Activated CD8-positive, alpha-beta T cell treated with anti-CD3 and anti-CD28 coated beads, Interleukin-2, amount 10 ng/mL, durations not matched to agents 7 days and 5 days (primary cell): ENCODE results near the gene LPCAT3. TPM values are rescaled to one million over a fixed set of nuclear protein-coding genes. Genes with fewer than 3 reads are reported as not detected.

Source experiments
- ATAC-seq: fragments of 150-1000 bp; cut with Tn5 transposase; one replicate; pipeline ENCODE4 v1.10.0; 2021; ENCODE audit warnings: moderate library complexity
- CTCF ChIA-PET: fragments of 350-600 bp; sonication (Branson Sonifier 250); formaldehyde crosslinking; loops from one replicate; lab custom pipeline; 2021; ENCODE audit warnings: antibody characterized with exemption; lab: Charles Lee
- POLR2A ChIA-PET: fragments of 350-600 bp; sonication (Branson Sonifier 250); formaldehyde crosslinking; loops from one replicate; lab custom pipeline; 2021; ENCODE audit warnings: antibody characterized with exemption; lab: Charles Lee
- DNase-seq: peaks from one replicate; pipeline ENCODE4 v3.0.0-alpha.2; 2020
- H3K27ac Mint-ChIP-seq: one replicate; pipeline ENCODE4 v1.8.0; 2021; ENCODE audit warnings: mild to moderate bottlenecking, mixed read lengths
- H3K27me3 Mint-ChIP-seq: one replicate; pipeline ENCODE4 v1.8.0; 2021; ENCODE audit warnings: low read depth, mixed read lengths
- H3K36me3 Mint-ChIP-seq: one replicate; pipeline ENCODE4 v1.8.0; 2021; ENCODE audit warnings: low read depth, mixed read lengths
- H3K4me1 Mint-ChIP-seq: one replicate; pipeline ENCODE4 v1.8.0; 2021; ENCODE audit warnings: low read depth, mixed read lengths
- H3K4me3 Mint-ChIP-seq: one replicate; pipeline ENCODE4 v1.8.0; 2021; ENCODE audit warnings: mild to moderate bottlenecking, mixed read lengths
- H3K9me3 Mint-ChIP-seq: one replicate; pipeline ENCODE4 v1.8.0; 2022; ENCODE audit warnings: mixed read lengths; ENCODE audit not compliant: insufficient read depth
- total RNA-seq, 2 experiments: library from RNA; stranded (reverse); gene quantifications; one replicate each; pipeline ENCODE4 v1.2.3, GENCODE V29; 2021

The LPCAT3 gene
- total RNA-seq, 2 experiments from 2014 or later: 37.3 to 40.3 TPM

DNA sequence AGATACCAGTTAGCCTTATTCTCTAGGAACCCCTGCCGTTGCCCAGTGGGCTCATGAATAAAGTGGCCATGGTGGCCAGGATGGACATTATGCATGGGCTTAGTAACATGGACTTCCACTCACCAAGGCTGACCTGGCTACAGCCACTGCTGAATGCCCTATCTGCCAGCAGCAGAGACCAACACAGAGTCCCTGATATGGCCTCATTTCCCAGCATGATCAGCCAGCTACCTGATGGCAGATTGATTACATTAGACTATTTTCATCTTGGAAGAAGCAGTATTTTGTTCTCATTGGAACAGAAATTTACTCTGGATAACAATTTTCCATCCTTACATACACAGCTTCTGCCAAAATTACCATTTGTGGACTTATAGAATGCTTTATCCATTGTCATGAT, 16.2 kb upstream of the LPCAT3 start:
- DNase-seq (no peak), ATAC-seq (no peak)
- Mint-ChIP-seq H3K4me1 (peaks cover 5% of the 10 kb centered on the region), H3K27me3 (peaks cover 14% of the 10 kb centered on the region), H3K4me3 (no peak overlapping the region), H3K27ac (no peak overlapping the region), H3K9me3 (no peaks in the 10 kb centered on the region), H3K36me3 (no peaks in the 10 kb centered on the region)
- POLR2A ChIA-PET: no interaction called here
- CTCF ChIA-PET: interaction anchor here (0.9 to 3.2 kb wide), 2 partner anchors 16 to 78 kb away, joined by 3 to 17 read pairs; partner anchors contain the start of gene LPCAT3

DNA sequence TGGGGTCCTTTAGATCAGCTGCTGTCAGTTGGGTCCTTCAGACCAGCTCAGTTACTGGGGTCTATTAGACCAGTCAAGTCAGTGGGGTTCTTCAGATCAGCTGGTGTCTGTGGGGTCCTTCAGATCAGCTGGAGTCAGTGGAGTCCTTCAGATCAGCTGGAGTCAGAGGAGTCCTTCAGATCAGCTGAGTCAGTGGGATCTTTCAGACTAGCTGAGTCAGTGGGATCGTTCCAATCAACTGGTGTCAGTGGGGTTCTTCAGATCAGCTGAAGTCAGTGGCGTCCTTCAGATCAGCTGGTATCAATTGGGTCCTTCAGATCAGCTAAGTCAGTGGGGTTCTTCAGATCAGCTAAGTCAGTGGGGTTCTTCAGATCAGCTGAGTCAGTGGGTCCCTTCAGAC, 14.7 kb upstream of the LPCAT3 start:
- H3K27me3 Mint-ChIP-seq: peaks cover 14% of the 10 kb centered on the region
- POLR2A ChIA-PET: interaction anchor here (1.0 kb wide), 1 partner anchor 15 kb away, joined by 5 read pairs; the partner anchor contains the start of gene LPCAT3
- no peak for DNase-seq
- CTCF ChIA-PET: interaction anchor here (1.0 to 3.2 kb wide), 3 partner anchors 9 to 109 kb away, joined by 3 to 17 read pairs (median 3); partner anchors contain the start of gene LPCAT3
- H3K4me1 Mint-ChIP-seq: peaks cover 5% of the 10 kb centered on the region
- no peak overlapping the region for H3K4me3 Mint-ChIP-seq
- no peak overlapping the region for H3K27ac Mint-ChIP-seq
- H3K9me3 Mint-ChIP-seq: no peaks in the 10 kb centered on the region
- no peak for ATAC-seq
- H3K36me3 Mint-ChIP-seq: no peaks in the 10 kb centered on the region

DNA sequence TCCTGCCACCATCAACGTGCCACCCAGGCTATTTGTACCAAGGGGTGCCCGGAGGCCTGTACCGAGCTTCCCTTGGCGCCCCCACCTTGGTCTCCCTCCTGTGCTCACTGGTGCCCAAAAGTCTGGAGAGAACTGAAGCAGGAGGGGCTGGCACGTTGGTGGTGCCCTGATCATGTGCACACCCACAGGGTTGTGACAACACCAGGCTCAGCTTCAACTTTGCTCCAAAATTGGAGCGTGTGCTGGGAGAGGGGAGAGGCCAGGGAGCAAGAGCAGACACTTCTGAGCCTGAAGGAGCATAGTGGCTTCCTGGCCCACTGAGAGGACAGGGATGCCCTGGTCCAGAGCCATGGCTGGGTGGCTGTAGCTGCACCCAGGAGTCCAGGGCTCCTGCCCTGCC, 13.0 kb upstream of the LPCAT3 start:
- no peak overlapping the region for H3K27ac Mint-ChIP-seq
- H3K9me3 Mint-ChIP-seq: no peaks in the 10 kb centered on the region
- H3K4me1 Mint-ChIP-seq: no peaks in the 10 kb centered on the region
- ATAC-seq (no peak), DNase-seq (no peak)
- ChIA-PET CTCF (interaction anchor here (1.0 to 1.4 kb wide), 2 partner anchors 13 to 25 kb away, joined by 3 to 4 read pairs; partner anchors contain the start of gene LPCAT3), POLR2A (no interaction called here)
- peaks cover 16% of the 10 kb centered on the region for H3K27me3 Mint-ChIP-seq
- no peaks in the 10 kb centered on the region for H3K36me3 Mint-ChIP-seq
- H3K4me3 Mint-ChIP-seq: no peak overlapping the region

DNA sequence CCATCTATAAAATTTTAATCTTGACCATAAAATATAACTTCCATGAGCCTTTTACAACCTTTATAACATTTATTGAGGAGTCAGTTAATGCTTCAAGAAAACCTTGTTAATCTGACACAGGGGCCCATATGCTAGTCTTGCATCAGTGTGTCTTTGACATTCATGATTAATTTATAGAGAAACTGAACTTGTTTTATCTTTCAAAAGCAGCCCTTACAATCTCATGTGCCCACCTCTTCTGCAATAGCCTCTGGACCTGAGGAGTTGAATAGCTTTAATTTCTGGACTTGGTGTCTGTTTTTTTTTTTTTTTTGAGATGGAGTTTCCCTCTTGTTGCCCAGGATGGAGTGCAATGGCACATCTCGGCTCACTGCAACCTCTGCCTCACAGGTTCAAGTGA, 8.6 kb upstream of the LPCAT3 start:
- Mint-ChIP-seq H3K27ac (no peak overlapping the region), H3K27me3 (peaks cover 2% of the 10 kb centered on the region), H3K4me3 (no peak overlapping the region), H3K36me3 (no peaks in the 10 kb centered on the region), H3K4me1 (no peaks in the 10 kb centered on the region), H3K9me3 (no peaks in the 10 kb centered on the region)
- ChIA-PET POLR2A (no interaction called here), CTCF (interaction anchor here (2.8 kb wide), 1 partner anchor 8 kb away, joined by 9 read pairs; the partner anchor contains the start of gene LPCAT3)
- DNase-seq: no peak
- no peak for ATAC-seq

DNA sequence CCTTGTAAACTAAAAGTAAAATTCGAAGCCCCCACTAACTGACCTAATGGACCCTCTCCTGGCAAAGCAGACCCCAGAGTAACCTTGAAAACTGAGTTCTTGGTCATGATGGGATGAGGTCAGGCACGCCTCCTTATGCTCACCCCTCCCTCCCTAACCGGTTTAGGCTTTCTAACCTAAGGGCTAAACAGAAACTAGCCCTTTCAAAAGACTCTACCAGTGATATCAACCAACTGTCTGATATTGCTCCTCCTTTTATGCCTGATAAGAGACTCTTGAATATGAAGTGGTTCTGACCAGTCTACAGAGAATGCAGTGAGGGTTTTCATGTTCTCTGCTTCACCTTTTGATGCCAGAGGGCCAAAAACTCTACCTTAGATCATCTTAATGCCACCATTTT, 4.8 kb upstream of the LPCAT3 start:
- H3K4me1 Mint-ChIP-seq: peaks cover 7% of the 10 kb centered on the region
- ChIA-PET POLR2A (no interaction called here), CTCF (no interaction called here)
- DNase-seq (no peak), ATAC-seq (no peak)
- H3K27me3 Mint-ChIP-seq: peaks cover 2% of the 10 kb centered on the region
- no peak overlapping the region for H3K4me3 Mint-ChIP-seq
- no peaks in the 10 kb centered on the region for H3K36me3 Mint-ChIP-seq
- no peaks in the 10 kb centered on the region for H3K9me3 Mint-ChIP-seq
- H3K27ac Mint-ChIP-seq: no peak overlapping the region

DNA sequence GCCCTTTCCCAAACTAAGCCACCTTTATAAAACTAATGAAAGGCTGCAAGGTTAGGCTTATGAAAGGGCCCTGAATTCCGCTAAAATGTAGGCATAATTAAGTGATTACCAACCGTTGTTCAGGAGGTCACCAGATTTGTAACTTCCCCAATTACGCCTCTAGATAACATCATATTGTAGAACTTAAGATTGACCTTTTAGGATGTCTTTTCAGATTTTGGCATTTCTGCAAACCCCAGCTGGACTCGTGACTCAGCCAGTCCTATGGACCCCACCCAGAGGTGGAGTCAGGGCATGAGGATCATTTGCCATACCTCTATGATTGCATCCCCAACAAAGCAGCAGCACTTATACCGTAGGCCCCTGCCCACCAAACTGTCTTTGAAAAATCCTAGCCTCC, 3.7 kb upstream of the LPCAT3 start:
- Mint-ChIP-seq H3K27me3 (no peaks in the 10 kb centered on the region), H3K27ac (no peak overlapping the region), H3K4me1 (peaks cover 17% of the 10 kb centered on the region), H3K36me3 (no peaks in the 10 kb centered on the region), H3K4me3 (no peak overlapping the region), H3K9me3 (no peaks in the 10 kb centered on the region)
- no peak for ATAC-seq
- ChIA-PET CTCF (interaction anchor here (1.3 kb wide), 1 partner anchor 22 kb away, joined by 3 read pairs; no protein-coding TSS in a partner anchor), POLR2A (no interaction called here)
- no peak for DNase-seq

DNA sequence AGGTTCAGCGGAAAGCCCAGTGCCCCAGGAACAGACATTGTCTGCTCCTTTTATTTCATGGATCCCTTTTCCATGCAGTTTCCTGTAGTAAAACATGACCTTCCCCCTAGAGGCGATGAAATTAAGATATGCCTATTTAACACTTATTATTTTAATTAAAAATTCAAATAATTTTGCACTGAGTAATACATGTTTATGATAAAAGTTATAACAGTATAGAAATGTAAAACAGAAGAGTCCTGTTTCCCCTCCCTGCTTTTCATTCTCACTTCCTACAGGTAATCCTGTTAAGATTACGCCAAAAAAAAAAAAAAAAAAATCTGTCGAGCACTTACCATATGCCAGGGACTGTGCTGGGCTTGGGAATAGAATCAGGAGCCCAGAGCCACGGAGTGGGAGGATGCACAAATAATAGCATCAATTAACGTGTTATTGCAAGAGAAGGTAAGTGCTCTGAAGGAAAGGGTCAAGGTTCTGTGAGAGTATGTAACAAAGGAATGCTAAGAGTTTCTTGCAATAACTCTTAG, 830 bp upstream of the LPCAT3 start:
- H3K27ac Mint-ChIP-seq: peak overlapping the region; percentile 86

DNA sequence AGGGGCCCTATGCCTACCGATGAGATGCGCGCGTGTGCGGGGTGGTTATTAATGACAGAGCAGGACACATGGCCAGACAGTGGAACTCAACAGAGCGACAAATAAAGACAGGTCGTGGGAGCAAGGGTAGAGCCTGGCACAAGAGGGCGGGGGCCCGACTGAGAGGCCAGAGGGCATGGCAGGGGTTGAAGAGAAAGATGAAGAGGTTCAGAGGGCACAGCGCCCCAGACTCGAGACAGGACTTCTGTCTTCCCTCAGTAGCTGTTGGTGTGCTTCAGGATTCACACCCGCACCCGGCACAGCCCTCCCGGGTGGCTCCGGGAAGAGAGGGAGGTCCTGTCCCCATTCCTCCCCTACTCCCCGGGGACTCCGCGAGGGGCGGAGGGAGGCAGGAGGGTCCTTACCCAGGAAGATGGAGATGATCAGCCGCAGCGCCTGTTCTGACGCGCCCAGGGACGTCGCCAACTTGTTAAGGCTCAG, 366 bp downstream of the LPCAT3 start:
- ATAC-seq (no peak), DNase-seq (no peak)
- ChIA-PET POLR2A (interaction anchor here (0.7 to 2.1 kb wide), 12 partner anchors 10 to 92 kb away, joined by 3 to 21 read pairs (median 4); partner anchors contain the start of genes C12orf57 and RNU7-1), CTCF (interaction anchor here (0.6 to 2.8 kb wide), 48 partner anchors 8 to 787 kb away, joined by 3 to 20 read pairs (median 4); partner anchors contain the start of genes C12orf57, C1RL, MLF2 and PTPN6)
- Mint-ChIP-seq H3K9me3 (no peaks in the 10 kb centered on the region), H3K36me3 (peaks cover 2% of the 10 kb centered on the region), H3K27ac (peak overlapping the region; percentile 86), H3K4me1 (peaks cover 28% of the 10 kb centered on the region), H3K27me3 (no peaks in the 10 kb centered on the region), H3K4me3 (peak overlapping the region; percentile 95)

More for the DNA sequence above, 830 bp upstream of the LPCAT3 start:
- Mint-ChIP-seq H3K4me3 (peak overlapping the region; percentile 95), H3K36me3 (peaks cover 2% of the 10 kb centered on the region), H3K4me1 (peaks cover 28% of the 10 kb centered on the region), H3K9me3 (no peaks in the 10 kb centered on the region), H3K27me3 (no peaks in the 10 kb centered on the region)
- ATAC-seq: no peak
- CTCF ChIA-PET: interaction anchor here (0.8 to 2.8 kb wide), 24 partner anchors 9 to 266 kb away, joined by 3 to 20 read pairs (median 4); partner anchors contain the start of genes C12orf57, C1RL, MLF2 and PTPN6
- no peak for DNase-seq
- POLR2A ChIA-PET: interaction anchor here (0.9 to 1.8 kb wide), 8 partner anchors 11 to 89 kb away, joined by 3 to 21 read pairs (median 4); partner anchors contain the start of genes C12orf57 and RNU7-1

DNA sequence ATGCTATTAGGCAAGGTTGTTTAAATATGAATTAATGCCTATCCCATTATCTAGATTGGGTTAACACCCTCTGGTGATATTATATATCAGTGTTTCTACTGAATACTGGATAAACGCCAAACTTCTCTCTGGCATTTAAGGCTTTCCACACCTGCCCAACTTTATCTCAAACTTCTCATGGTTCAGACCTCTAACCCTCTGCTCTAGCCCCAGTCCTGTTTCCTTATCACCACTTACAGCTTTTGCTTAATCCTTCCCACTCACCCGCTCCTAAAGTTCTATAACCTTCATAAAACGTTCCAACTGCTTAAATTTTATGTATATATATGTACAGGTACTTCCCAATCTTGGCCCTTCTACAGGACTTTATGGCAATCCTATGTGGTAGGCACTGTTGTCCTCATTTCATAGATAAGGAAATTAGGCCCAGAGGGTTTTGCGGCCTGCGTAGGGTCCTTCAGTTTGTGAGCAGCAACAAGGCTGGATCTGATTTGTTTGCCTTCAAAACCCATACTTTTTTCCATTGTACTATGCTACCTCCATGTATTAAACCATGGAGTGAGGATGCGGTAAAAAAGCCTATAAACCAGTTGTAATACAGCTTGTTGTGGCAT, 1.2 kb downstream of the LPCAT3 start:
- Mint-ChIP-seq H3K9me3 (no peaks in the 10 kb centered on the region), H3K27ac (peak overlapping the region; percentile 86), H3K4me3 (peak overlapping the region; percentile 95), H3K27me3 (no peaks in the 10 kb centered on the region), H3K4me1 (peaks cover 29% of the 10 kb centered on the region), H3K36me3 (peaks cover 6% of the 10 kb centered on the region)
- ATAC-seq (no peak), DNase-seq (no peak)
- ChIA-PET CTCF (interaction anchor here (1.1 to 2.8 kb wide), 9 partner anchors 16 to 165 kb away, joined by 3 to 20 read pairs (median 11); partner anchors contain the start of genes C12orf57, PTPN6, RNU7-1 and USP5), POLR2A (interaction anchor here (0.6 to 2.1 kb wide), 4 partner anchors 16 to 92 kb away, joined by 3 to 8 read pairs (median 4); partner anchors contain the start of genes C12orf57, C1RL and RNU7-1)

DNA sequence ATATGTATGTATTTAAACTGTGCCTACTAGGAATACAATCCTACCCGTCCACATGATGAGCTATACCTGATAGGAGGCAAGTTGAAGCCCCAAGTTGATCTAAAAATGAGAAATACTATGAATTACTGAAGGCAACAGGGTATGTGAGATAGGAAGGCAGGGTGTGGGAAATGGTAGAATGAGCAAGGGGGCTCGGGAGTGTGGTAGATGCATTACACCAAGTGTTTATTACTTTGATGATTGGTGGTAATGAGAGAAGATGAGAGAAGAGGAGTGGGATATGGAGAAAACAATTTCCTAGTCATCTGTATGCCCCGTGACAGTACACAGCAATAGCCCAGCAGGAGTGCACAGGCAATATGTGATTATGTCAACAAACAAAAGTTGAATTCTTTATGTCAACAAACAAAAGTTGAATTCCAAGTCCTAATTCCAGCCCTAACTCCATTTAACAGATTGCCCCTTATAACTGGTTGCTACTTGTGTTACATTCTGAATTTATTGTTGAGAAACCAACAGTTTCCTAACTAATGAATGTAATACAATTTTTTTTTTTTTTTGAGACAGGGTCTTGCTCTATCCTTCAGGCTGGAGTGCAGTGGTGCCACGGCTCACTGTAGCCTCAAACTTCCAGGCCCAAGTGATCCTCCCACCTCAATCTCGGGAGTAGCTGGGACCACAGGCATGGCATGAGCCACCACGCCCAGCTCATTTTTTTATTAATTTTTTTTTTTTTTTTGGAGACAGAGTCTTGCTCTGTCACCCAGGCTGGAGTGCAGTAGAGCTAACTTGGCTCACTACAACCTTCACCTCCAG, 2.5 kb downstream of the LPCAT3 start:
- peaks cover 29% of the 10 kb centered on the region for H3K4me1 Mint-ChIP-seq
- no peak overlapping the region for H3K4me3 Mint-ChIP-seq
- ATAC-seq (no peak), DNase-seq (no peak)
- H3K36me3 Mint-ChIP-seq: peaks cover 6% of the 10 kb centered on the region
- CTCF ChIA-PET: interaction anchor here (0.8 to 1.1 kb wide), 2 partner anchors 97 to 129 kb away, joined by 3 to 4 read pairs; no protein-coding TSS in a partner anchor
- no peaks in the 10 kb centered on the region for H3K27me3 Mint-ChIP-seq
- no peak overlapping the region for H3K27ac Mint-ChIP-seq
- no peaks in the 10 kb centered on the region for H3K9me3 Mint-ChIP-seq
- POLR2A ChIA-PET: interaction anchor here (1.0 kb wide), 1 partner anchor 93 kb away, joined by 3 read pairs; the partner anchor contains the start of gene C1RL

DNA sequence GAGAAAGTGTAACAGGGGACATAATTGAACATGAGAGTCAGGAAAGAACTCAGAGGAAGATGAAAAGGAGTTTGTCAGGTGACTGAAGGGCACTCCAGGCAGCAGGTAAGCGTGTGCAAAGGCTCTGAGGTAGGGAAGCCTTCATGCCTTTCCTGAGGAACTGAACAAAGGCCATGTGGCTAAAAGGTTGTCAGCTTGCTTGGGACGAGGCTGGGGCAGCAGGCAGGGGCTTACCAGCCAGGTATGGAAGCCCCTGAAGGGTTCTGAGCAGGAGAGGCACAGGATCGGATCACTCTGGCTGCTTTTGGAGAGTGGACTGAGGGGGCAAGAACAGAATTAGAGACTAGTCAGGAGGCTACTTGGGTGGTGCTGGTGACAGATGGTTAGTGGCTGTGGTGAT, 5.2 kb downstream of the LPCAT3 start:
- Mint-ChIP-seq H3K27me3 (no peaks in the 10 kb centered on the region), H3K9me3 (no peaks in the 10 kb centered on the region), H3K4me1 (peaks cover 26% of the 10 kb centered on the region), H3K36me3 (peaks cover 12% of the 10 kb centered on the region), H3K4me3 (no peak overlapping the region), H3K27ac (no peak overlapping the region)
- ChIA-PET CTCF (interaction anchor here (1.6 kb wide), 1 partner anchor 100 kb away, joined by 7 read pairs; no protein-coding TSS in a partner anchor), POLR2A (no interaction called here)
- DNase-seq (no peak), ATAC-seq (no peak)
